Karpas-422 (cell line): ENCODE measurements around the gene EHD1. TPM values are rescaled to one million over a fixed set of nuclear protein-coding genes. Genes with fewer than 3 reads are reported as not detected.

Experiments
- DNase-seq: peaks from one replicate; pipeline ENCODE4 v3.0.0-alpha.2; 2015
- H2AFZ ChIP-seq: fragments of 200-600 bp; sonication (generic); 2 replicates; pipeline ENCODE4 v1.6.1; 2014; ENCODE audit warnings: antibody characterized with exemption, low read length, mixed read lengths
- H3K27ac ChIP-seq: fragments of 200-600 bp; sonication (generic); 2 replicates; pipeline ENCODE4 v1.5.1; 2014; ENCODE audit warnings: mild to moderate bottlenecking, low read length, moderate library complexity
- H3K27me3 ChIP-seq: fragments of 200-600 bp; sonication (generic); 2 replicates; pipeline ENCODE4 v1.6.1; 2014; ENCODE audit warnings: low read length, mixed read lengths
- H3K36me3 ChIP-seq: fragments of 200-600 bp; sonication (generic); 2 replicates; pipeline ENCODE4 v1.6.1; 2014; ENCODE audit warnings: low read length, mixed read lengths; ENCODE audit not compliant: insufficient read depth
- H3K4me1 ChIP-seq: fragments of 200-600 bp; sonication (generic); 2 replicates; pipeline ENCODE4 v1.6.1; 2014; ENCODE audit warnings: mild to moderate bottlenecking, low read length, mixed read lengths
- H3K4me2 ChIP-seq: fragments of 200-600 bp; sonication (generic); 2 replicates; pipeline ENCODE4 v1.6.1; 2014; ENCODE audit warnings: low read length, low read depth, mild to moderate bottlenecking; ENCODE audit not compliant: poor library complexity, severe bottlenecking
- H3K4me3 ChIP-seq: fragments of 200-600 bp; sonication (generic); 2 replicates; pipeline ENCODE4 v1.5.1; 2014; ENCODE audit warnings: mild to moderate bottlenecking, antibody characterized with exemption, low read length, mixed read lengths
- H3K79me2 ChIP-seq: fragments of 200-600 bp; sonication (generic); 2 replicates; pipeline ENCODE4 v1.6.1; 2014; ENCODE audit warnings: mild to moderate bottlenecking, low read length, mixed read lengths
- H3K9ac ChIP-seq: fragments of 200-600 bp; sonication (generic); 2 replicates; pipeline ENCODE4 v1.6.0; 2014; ENCODE audit warnings: low read length
- H3K9me2 ChIP-seq: fragments of 200-600 bp; sonication (generic), shearing (Covaris generic); replicated peaks from 2 replicates; pipeline ENCODE4 v1.6.0; 2014; ENCODE audit warnings: mild to moderate bottlenecking, low read length, moderate library complexity; ENCODE audit not compliant: insufficient read depth
- H3K9me3 ChIP-seq: fragments of 300-700, 200-600 bp; sonication (generic); 2 replicates; pipeline ENCODE4 v1.6.1; 2014; ENCODE audit warnings: low read length, mixed read lengths
- H4K20me1 ChIP-seq: fragments of 200-600 bp; sonication (generic); 2 replicates; pipeline ENCODE4 v1.6.1; 2014; ENCODE audit warnings: mild to moderate bottlenecking, antibody characterized with exemption, low read length, low read depth; ENCODE audit not compliant: insufficient read depth
- total RNA-seq: library from RNA; depleted of rRNA; stranded (reverse); fragments of >200 nt; shearing (Covaris generic); gene quantifications from 2 replicates; pipeline ENCODE4 v1.2.3, GENCODE V29; 2014; ENCODE audit warnings: low replicate concordance

Gene EHD1
- total RNA-seq, 1 experiment from 2014 or later: 30.8 TPM

DNA sequence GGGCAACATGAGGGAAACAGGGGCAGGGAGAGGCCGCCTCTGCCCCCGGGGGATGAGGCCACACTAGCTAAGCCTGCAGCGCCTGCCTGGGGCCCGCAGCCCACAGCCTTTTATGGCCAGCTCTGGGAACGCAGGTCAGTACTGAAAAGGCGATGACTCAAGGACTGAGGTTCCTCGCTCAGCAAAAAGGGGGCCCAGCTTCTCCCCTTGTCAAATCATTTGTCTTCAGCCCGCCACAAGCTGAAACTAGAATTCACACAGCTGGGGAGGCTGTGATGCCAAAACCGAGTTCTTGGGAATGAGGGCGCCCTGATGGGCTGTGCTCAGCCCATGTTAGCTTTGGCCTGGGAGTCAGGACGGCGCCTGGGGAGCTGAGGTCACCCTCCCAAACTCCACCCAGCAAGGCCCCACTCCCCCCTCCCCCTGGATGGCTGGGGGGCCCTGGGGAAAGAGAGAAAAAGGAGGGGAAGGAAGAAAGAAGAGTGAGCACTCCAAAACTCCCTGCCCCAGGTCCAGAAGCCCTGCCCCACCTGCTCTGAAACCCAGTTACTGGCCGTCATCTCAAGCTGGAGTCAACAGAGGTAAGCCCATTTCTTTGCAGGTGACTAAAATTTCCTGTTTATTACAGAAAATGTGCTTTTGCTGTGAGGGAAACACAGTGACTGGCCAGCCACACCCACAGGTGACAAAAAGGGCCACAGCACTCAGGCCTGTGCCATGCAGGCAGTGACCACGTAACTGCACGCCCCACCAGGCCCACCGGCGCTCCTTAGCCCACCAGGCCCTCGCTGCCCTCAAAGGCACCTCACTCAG is 13.7 kb downstream of the EHD1 start:
- H3K9ac ChIP-seq: peak overlapping the region; percentile 75

GRCh38 chr11:64864135-64864472 is 14.3 kb downstream of the EHD1 start:
- Histone ChIP-seq H3K27ac (peak overlapping the region; percentile 95), H3K36me3 (0 out of 2 replicates have a peak, but pooled peaks cover 3% of the 10 kb centered on the region), H2AFZ (no peak overlapping the region), H3K27me3 (no peaks in the 10 kb centered on the region), H3K79me2 (peaks cover 60% of the 10 kb centered on the region), H3K9ac (peak overlapping the region; percentile 75), H3K4me1 (peaks cover 64% of the 10 kb centered on the region), H3K9me2 (no peaks in the 10 kb centered on the region), H3K9me3 (no peaks in the 10 kb centered on the region), H4K20me1 (no peaks in the 10 kb centered on the region; the same call in 1 of the 2 replicates), H3K4me3 (peak overlapping the region; percentile 63), H3K4me2 (peak overlapping the region; percentile 83)
- no peak for DNase-seq

More for the DNA sequence above, 13.7 kb downstream of the EHD1 start:
- Histone ChIP-seq H3K27ac (peak overlapping the region; percentile 95), H3K4me2 (peak overlapping the region; percentile 83), H3K36me3 (0 out of 2 replicates have a peak, but pooled peaks cover 3% of the 10 kb centered on the region), H2AFZ (peak overlapping the region; percentile 30; the same call in 1 of the 2 replicates), H3K9me2 (no peaks in the 10 kb centered on the region), H3K9me3 (no peaks in the 10 kb centered on the region), H3K4me3 (peak overlapping the region; percentile 63), H3K27me3 (no peaks in the 10 kb centered on the region), H4K20me1 (no peaks in the 10 kb centered on the region; the same call in 1 of the 2 replicates), H3K4me1 (peaks cover 70% of the 10 kb centered on the region), H3K79me2 (peaks cover 65% of the 10 kb centered on the region)
- no peak for DNase-seq

DNA sequence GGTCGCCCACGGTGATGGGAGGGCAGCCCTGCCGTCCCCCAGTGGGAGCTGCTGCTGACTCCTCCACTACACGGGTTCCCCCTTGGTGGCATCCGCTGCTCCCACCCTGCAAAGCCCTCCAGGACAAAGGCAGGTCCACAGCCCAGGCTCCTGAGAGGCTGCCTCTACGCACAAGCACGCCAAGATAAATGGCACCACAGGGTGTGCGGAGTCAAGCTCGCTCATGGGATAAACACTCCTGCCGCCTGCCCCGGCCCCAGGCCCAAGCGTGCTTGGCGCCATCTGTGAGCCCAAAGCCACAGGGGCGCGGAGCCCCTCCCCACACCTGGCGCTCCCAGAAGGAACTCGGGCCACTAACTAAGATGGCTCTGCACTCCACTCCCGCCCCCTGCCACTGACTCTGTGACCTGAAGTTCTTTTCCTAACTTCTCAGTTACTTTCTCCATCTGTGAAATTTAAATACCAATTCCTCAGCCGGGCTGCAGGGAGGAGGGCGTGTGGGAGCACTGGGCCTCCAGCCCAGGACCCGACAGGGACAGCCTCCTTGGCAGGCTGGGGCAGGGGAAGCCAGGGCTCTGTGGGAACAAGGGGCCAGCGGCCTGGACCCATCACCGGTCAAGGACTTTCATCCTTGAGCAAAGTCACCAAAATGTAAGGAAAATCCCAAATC is 14.9 kb downstream of the EHD1 start:
- H3K9me3 ChIP-seq: no peaks in the 10 kb centered on the region
- H2AFZ ChIP-seq: no peak overlapping the region
- H3K79me2 ChIP-seq: peaks cover 55% of the 10 kb centered on the region
- H3K36me3 ChIP-seq: 0 out of 2 replicates have a peak, but pooled peaks cover 3% of the 10 kb centered on the region
- peak overlapping the region; percentile 95 for H3K27ac ChIP-seq
- no peak overlapping the region for H3K4me3 ChIP-seq
- peak overlapping the region; percentile 75 for H3K9ac ChIP-seq
- H3K4me2 ChIP-seq: no peak overlapping the region
- DNase-seq: no peak
- H3K4me1 ChIP-seq: peaks cover 61% of the 10 kb centered on the region
- H3K9me2 ChIP-seq: no peaks in the 10 kb centered on the region
- H4K20me1 ChIP-seq: no peaks in the 10 kb centered on the region; the same call in 1 of the 2 replicates
- H3K27me3 ChIP-seq: no peaks in the 10 kb centered on the region

- Histone ChIP-seq H4K20me1 (no peaks in the 10 kb centered on the region; the same call in 1 of the 2 replicates), H3K79me2 (peaks cover 50% of the 10 kb centered on the region), H3K9me3 (no peaks in the 10 kb centered on the region), H3K4me1 (peaks cover 61% of the 10 kb centered on the region), H3K27me3 (no peaks in the 10 kb centered on the region), H3K36me3 (0 out of 2 replicates have a peak, but pooled peaks cover 2% of the 10 kb centered on the region), H3K9ac (no peak overlapping the region), H3K27ac (peak overlapping the region; percentile 95), H3K4me2 (no peak overlapping the region), H3K9me2 (no peaks in the 10 kb centered on the region), H2AFZ (no peak overlapping the region), H3K4me3 (no peak overlapping the region)
- DNase-seq: no peak
Measured at GRCh38 chr11:64862987-64863390, 15.4 kb downstream of the EHD1 start.

GRCh38 chr11:64861227-64861975 is 17.0 kb downstream of the EHD1 start:
- H3K79me2 ChIP-seq: peaks cover 48% of the 10 kb centered on the region
- no peaks in the 10 kb centered on the region; the same call in 1 of the 2 replicates for H4K20me1 ChIP-seq
- H3K27ac ChIP-seq: peak overlapping the region; percentile 95
- no peaks in the 10 kb centered on the region for H3K27me3 ChIP-seq
- no peaks in the 10 kb centered on the region for H3K9me2 ChIP-seq
- H3K4me3 ChIP-seq: no peak overlapping the region
- no peak overlapping the region for H3K4me2 ChIP-seq
- H2AFZ ChIP-seq: no peak overlapping the region
- H3K4me1 ChIP-seq: peaks cover 54% of the 10 kb centered on the region
- H3K36me3 ChIP-seq: no peaks in the 10 kb centered on the region
- H3K9ac ChIP-seq: peak overlapping the region; percentile 25; the same call in 1 of the 2 replicates
- DNase-seq: no peak
- H3K9me3 ChIP-seq: no peaks in the 10 kb centered on the region

- peaks cover 42% of the 10 kb centered on the region for H3K4me1 ChIP-seq
- H3K27me3 ChIP-seq: no peaks in the 10 kb centered on the region
- H3K9ac ChIP-seq: no peak overlapping the region
- DNase-seq: no peak
- no peaks in the 10 kb centered on the region; the same call in 1 of the 2 replicates for H4K20me1 ChIP-seq
- H3K4me2 ChIP-seq: no peak overlapping the region
- peaks cover 36% of the 10 kb centered on the region for H3K79me2 ChIP-seq
- H3K36me3 ChIP-seq: no peaks in the 10 kb centered on the region
- H3K4me3 ChIP-seq: no peak overlapping the region
- H3K9me3 ChIP-seq: no peaks in the 10 kb centered on the region
- H3K27ac ChIP-seq: peak overlapping the region; percentile 11; the same call in 1 of the 2 replicates
- H3K9me2 ChIP-seq: no peaks in the 10 kb centered on the region
- no peak overlapping the region for H2AFZ ChIP-seq
Measured at GRCh38 chr11:64859542-64860414, 18.6 kb downstream of the EHD1 start.

DNA sequence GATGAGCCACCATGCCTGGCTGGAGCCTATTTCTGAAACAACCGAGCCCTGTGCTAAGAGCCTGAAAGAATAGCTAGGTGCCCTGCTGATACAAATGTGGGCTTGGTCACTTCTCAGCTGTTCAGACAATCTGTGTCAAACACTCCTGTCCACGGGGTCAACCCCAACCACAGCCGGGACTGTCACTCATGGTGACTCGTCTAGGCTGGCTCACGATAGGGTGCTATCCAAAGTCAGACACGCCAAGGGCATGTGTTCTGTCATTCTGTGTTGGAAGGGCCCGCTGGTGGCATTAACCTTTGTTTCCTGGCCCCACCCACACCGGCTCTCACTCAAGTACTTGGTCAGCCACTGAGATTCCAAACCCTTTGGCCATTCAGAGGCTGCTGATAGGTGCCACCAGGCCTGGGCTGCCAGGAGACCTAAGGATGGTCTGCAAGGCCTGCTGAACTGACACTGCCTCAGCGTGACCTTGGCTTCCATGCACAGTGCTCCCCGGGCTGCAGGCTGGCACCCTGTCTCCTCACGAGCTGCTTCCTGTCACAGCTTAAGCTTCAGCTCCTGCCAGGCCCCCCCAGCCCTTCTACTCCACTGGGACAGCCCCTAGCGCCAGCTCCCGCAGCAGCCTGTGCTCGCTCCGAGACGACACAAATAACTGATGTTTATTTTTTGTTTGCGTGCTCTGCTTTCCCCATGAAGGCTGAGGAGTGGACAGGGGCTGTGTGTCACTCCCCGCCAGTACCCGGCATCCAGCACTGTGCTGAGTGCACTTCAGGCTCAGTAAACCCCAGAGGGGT is 19.8 kb downstream of the EHD1 start:
- H3K9me2 ChIP-seq: no peaks in the 10 kb centered on the region
- no peaks in the 10 kb centered on the region for H3K36me3 ChIP-seq
- H3K9me3 ChIP-seq: no peaks in the 10 kb centered on the region
- no peak overlapping the region for H2AFZ ChIP-seq
- no peak overlapping the region for H3K9ac ChIP-seq
- no peak overlapping the region for H3K4me3 ChIP-seq
- H3K27ac ChIP-seq: no peak overlapping the region
- peaks cover 41% of the 10 kb centered on the region for H3K4me1 ChIP-seq
- H3K79me2 ChIP-seq: peaks cover 25% of the 10 kb centered on the region
- no peaks in the 10 kb centered on the region for H4K20me1 ChIP-seq
- H3K4me2 ChIP-seq: no peak overlapping the region
- DNase-seq: no peak
- H3K27me3 ChIP-seq: no peaks in the 10 kb centered on the region
